ENCODE data around the gene ANKDD1B.

- TF ChIP-seq POLR2A (conservative IDR thresholded peaks at IDR 0.05), result no peak
- no peak for TF ChIP-seq ASH1L (IDR thresholded peaks at IDR 0.05; ENCODE audit: borderline replicate concordance, low read depth, partially characterized antibody)
- no peak for TF ChIP-seq HDAC8 (tag; IDR thresholded peaks at IDR 0.05)
- no peak for TF ChIP-seq RB1 (IDR thresholded peaks at IDR 0.05; ENCODE audit: low read depth)
- TF ChIP-seq RNF2 (IDR thresholded peaks at IDR 0.05), result no peak
- TF ChIP-seq ELF4 (CRISPR knock-in tag; IDR thresholded peaks at IDR 0.05), result no peak
- TF ChIP-seq SMARCC2 (IDR thresholded peaks at IDR 0.05; ENCODE audit: low read depth), result no peak
- no peak for TF ChIP-seq MEIS2 (IDR thresholded peaks at IDR 0.05; ENCODE audit: partially characterized antibody)
- no peak for TF ChIP-seq ZNF699 (CRISPR knock-in tag; IDR thresholded peaks at IDR 0.05; ENCODE audit: insufficient replicate concordance)
- TF ChIP-seq CTCF (IDR thresholded peaks at IDR 0.05 in 2 of 3, conservative IDR thresholded peaks at IDR 0.05 in 1 of 3; ENCODE audit: insufficient read depth in 2 of 3, low read depth in 1 of 3, low read length in 3 of 3), result no peak
These were observed 15.7 kb downstream of the ANKDD1B start for GRCh38 chr5:75626959-75627358.

All from K562 (cell line).